ENCODE results near the gene NCLN.
"Not testable (repeated sequence)": the region's sequence is repeated elsewhere in the genome, so short reads cannot be mapped to it uniquely, and the experiment has no call there.

NCLN gene

DNA sequence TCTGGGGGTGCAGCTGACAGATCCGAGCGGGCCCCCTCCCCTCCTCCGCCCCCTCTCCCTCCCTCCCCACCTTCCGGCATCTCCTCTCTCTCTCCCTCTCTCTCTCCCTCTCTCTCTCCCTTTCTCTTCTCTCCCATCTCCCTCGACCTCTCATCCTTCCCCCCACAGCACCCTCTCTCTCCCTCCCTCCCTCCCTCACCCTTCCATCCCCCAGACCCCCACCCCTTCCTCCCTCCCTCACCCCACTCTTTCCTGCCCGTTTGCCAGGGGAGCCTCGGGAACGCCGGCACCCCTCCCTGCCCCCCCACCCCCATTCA lies 39.4 kb downstream of the NCLN start:
- DNase-seq (ENCODE audit: low read depth in 3 of 3) = no peak

- no peak for DNase-seq (ENCODE audit: low read depth in 3 of 3)
Measured at GRCh38 chr19:3225677-3226093, 40.0 kb downstream of the NCLN start.

GRCh38 chr19:3227054-3227626 lies 41.4 kb downstream of the NCLN start:
- DNase-seq (ENCODE audit: low read depth in 3 of 3) = no peak

- no peak for DNase-seq (ENCODE audit: low read depth in 3 of 3)
Measured at GRCh38 chr19:3229346-3229743, 43.6 kb downstream of the NCLN start.

DNA sequence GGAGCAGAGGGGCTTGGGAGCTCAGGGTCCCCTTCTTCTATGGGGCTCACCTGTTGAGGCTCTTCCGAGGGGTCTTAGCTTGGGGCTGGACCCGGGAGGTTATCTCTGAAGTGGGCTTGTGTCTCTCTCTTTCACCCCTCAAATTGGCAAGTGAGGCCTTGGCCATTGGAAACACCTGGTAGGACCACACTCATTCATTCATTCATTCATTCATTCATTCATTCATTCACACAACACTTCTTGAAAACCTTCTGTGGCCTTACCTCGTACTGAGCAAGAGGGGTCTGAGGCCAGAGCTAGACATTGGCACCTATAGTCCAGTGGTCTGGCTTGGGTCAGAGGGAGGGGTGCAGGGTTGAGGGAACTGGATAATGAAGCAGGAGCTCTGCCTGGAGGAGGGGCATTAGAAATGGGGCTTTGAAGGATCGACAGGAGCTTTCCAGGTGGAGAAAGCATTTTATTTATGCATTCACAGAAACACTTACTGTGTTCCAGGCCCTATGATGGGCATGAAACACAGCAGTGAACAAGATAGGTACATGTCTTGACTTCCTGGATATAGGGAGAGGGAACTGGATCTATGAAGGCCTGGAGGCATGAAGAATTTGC lies 44.3 kb downstream of the NCLN start:
- no peak for DNase-seq (ENCODE audit: low read depth in 3 of 3)

- DNase-seq (ENCODE audit: low read depth in 3 of 3) = no peak
Measured at GRCh38 chr19:3231288-3231687, 45.6 kb downstream of the NCLN start.

DNA sequence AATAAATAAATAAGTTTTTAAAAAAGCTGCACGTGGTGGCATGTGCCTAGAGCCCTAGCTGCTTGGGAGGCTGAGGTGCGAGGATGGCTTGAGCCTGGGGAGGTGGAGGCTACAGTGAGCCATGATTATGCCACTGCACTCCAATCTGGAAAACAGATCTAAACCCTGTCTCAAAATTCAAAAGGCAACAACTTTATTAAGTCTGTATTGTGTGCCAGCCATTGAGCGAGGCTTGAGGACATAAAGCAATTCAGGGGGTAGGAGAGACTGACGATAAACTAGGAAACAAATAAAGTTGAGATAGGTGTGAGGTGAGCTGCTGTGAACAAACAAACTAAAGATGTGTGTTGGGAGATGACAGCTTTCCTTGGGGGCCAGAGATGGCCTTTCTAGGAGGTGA lies 47.4 kb downstream of the NCLN start:
- DNase-seq (ENCODE audit: low read depth in 3 of 3) = no peak

- no peak for DNase-seq (ENCODE audit: low read depth in 3 of 3)
Measured at GRCh38 chr19:3233831-3234230, 48.1 kb downstream of the NCLN start.

- no peak for DNase-seq (ENCODE audit: low read depth in 3 of 3)
Measured at GRCh38 chr19:3234800-3235199, 49.1 kb downstream of the NCLN start.

DNA sequence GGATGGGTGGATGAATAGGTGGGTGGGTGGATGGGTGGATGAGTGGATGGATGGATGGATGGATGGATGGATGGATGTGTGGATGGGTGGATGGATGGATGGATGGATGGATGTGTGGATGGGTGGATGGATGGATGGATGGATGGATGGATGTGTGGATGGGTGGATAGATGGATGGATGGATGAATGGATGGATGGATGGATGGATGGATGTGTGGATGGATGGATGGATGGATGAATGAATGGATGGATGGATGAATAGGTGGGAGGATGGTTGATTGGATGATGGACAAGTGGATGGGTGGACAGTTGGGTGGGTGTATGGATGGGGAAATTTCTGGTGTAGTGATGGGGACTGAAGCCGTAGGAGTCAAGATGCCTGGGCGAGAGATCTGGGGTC lies 49.9 kb downstream of the NCLN start:
- not testable (repeated sequence) for DNase-seq (ENCODE audit: low read depth in 3 of 3)

DNA sequence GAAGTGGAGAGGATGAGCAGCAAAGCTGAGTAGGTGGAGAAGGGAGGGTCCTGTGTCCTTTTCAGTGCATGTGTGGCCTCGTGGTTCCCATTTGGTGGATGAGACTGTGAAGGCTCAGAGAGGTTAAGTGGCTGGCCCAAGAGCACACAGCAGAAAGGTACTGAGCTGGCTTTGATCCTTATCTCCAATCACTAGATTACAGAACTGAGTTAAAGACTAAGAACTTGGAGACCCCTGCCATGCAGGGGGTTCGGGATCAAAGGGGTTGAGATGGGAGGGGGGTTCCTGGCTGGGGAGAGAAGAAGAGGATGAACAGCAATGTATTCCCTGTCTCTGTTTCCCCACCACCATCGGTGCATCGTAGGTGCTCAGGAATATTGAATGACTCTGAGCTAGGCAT lies 50.5 kb downstream of the NCLN start:
- DNase-seq (ENCODE audit: low read depth in 3 of 3) = no peak

DNA sequence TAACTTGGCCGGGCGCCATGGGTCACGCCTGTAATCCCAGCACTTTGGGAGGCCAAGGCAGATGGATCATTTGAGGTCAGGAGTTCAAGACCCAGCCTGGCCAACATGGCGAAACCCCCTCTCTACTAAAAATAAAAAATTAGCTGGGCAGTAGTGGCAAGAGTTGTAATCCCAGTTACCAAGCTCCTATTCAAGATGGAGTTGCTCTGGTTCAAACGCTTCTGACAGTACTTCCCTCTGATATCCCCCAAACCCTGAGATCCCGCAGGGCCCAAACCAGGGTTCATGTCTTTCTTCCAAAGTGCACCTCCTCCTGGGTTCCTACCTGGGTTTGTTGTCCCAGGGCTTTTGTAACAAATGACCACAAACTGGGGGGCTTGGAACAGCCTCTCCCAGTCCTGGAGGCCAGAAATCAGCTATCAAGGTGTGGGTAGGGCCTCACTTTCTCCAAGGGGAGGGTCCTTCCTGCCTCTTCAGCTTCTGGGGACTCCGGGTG lies 52.4 kb downstream of the NCLN start:
- DNase-seq (ENCODE audit: low read depth in 3 of 3) = no peak

DNA sequence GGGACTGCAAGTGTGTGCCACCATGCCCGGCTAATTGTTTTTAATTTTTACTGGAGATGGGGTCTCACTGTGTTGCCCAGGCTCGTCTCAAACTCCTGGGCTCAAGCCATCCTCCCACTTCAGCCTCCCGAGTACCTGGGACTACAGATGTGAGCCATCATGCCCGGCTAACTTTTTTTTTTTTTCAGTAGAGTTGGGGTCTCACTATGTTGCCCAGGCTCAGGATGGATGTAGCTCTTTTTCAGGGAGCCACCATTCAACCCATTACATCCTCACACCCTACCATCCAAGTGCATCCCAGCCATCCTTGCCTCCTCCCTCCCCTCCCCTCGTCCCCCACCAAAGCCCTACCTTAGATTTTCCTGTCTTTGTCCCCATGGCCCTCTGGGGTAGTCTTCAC lies 53.6 kb downstream of the NCLN start:
- no peak for DNase-seq (ENCODE audit: low read depth in 3 of 3)

DNA sequence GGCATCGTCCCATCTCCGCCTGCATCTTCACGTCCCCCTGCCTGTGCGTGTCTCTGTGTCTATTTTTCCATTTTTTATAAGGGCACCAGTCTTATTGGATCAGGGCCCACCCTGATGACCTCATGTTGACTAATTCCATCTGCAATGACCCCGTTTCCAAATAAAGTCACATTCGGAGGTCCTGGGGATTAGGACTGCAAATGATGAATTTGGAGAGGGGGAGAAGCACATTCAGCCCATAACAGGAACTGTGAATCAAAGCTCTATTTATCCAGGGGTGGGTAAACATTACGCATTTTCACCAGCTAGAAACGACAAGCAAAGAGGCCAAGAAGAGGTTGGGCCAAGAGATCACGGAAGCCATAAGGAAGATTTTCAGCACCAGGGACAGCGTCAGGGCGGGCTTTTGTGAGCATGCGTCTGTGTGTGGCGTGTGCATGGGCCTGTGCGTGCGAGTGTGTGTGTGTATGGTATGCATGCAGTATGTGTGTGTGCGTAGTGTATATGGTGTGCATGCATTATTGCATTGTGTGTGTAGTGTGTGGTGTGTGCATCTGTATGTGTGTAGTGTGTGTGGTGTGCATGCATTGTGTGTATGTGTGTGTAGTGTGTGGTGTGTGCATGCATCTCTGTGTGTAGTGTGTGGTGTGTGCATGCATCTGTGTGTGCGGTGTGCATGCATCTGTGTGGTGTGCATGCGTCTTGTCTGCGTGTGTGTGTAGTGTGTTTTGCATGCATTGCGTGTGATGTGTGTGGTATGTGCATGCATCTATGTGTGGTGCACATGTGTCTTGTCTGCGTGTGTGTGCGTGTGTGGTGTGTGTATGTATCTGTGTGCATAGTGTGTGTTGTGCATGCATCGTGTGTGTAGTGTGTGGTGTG lies 58.3 kb downstream of the NCLN start:
- peak in 1 of 3 donors; percentile 40 for DNase-seq (ENCODE audit: low read depth in 3 of 3)

- DNase-seq (ENCODE audit: low read depth in 3 of 3) = no peak
Measured at GRCh38 chr19:3245050-3245449, 59.3 kb downstream of the NCLN start.

GRCh38 chr19:3248728-3249326 lies 63.1 kb downstream of the NCLN start:
- no peak for DNase-seq (ENCODE audit: low read depth in 3 of 3)

- DNase-seq (ENCODE audit: low read depth in 3 of 3) = no peak
Measured at GRCh38 chr19:3249408-3249807, 63.7 kb downstream of the NCLN start.

DNA sequence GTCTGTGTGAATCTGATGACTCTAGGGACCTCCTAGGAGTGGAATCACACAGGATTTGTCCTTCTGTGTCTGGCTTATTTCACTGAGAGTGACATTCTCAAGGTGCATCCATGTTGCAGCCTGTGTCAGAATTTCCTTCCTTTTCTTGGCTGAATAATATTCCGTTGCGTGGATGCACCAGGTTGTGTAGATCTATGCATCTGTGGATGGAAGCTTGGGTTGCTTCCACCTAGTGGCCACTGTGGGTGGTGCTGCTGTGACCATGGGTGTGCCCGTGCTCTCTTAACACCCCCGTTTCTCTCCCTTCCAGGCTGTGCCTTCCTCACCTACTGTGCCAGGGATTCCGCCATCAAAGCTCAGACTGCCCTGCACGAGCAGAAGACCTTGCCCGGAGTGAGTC lies 64.9 kb downstream of the NCLN start:
- peak in 1 of 3 donors; percentile 28 for DNase-seq (ENCODE audit: low read depth in 3 of 3)

DNA sequence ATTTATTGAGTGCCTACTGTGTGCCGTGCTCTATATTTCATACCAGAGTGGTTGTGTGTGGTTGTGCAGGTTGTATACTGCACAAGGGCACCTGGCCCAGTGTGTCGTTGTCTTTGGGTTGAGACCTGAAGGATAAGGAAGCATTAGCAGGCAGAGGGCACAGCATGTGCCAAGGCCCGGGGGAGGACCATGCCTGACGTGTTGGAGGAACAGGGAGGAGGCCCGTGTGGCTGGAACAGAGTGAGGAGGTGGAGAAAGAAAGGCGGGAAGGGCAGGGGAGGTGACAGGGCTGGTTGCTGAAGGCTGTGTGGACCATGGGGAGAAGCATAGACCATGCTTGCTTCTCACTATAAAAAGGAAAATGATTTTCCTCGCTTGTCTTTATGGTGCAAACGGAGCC lies 65.5 kb downstream of the NCLN start:
- DNase-seq (ENCODE audit: low read depth in 3 of 3) = no peak

DNA sequence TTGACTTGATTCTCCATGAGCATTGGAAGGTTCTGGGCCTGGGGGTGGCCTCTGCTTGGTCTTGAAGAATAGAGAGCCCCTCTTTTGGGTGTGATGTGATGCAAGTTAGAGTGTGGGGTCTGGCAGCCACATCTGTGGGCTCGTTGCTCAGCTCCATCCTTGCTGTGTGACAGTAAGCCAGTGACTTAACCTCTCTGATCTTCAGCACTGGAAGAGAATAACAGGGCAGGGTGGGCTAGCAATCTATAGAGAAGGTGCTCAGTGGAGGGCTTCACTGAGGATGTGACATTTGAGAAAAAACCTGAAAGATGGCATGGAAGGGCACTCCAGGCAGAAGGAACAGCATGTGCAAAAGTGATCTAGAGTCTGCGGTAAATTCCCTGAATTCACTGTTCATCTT lies 66.9 kb downstream of the NCLN start:
- no peak for DNase-seq (ENCODE audit: low read depth in 3 of 3)

GRCh38 chr19:3253270-3253669 lies 67.5 kb downstream of the NCLN start:
- DNase-seq (ENCODE audit: low read depth in 3 of 3) = no peak

GRCh38 chr19:3254520-3254919 lies 68.8 kb downstream of the NCLN start:
- no peak for DNase-seq (ENCODE audit: low read depth in 3 of 3)

- no peak for DNase-seq (ENCODE audit: low read depth in 3 of 3)
Measured at GRCh38 chr19:3257071-3257470, 71.3 kb downstream of the NCLN start.

Data from stimulated activated CD4-positive, alpha-beta T cell treated with anti-CD3 and anti-CD28 coated beads, TNF-alpha, amount 100 ng/mL, for 48 hours (primary cell).